Measurements from ENCODE around the gene MARVELD1. TPM values are rescaled to one million over a fixed set of nuclear protein-coding genes. Genes with fewer than 3 reads are reported as not detected.

The MARVELD1 gene
- total RNA-seq, 2 donors from 2014 or later, result 8.5 to 26.5 TPM

GRCh38 chr10:97766106-97766810, 52.7 kb downstream of the MARVELD1 start:
- H3K27me3 ChIP-seq, result no peaks in the 10 kb centered on the region
- H3K36me3 ChIP-seq, result peaks cover 14% of the 10 kb centered on the region
- H3K9me3 ChIP-seq, result no peaks in the 10 kb centered on the region
- no peak overlapping the region for H3K27ac ChIP-seq
- peaks cover 0 to 46% of the 10 kb centered on the region in 2 donors for H3K4me1 ChIP-seq
- TF ChIP-seq CTCF (IDR thresholded peaks at IDR 0.05), result no peak
- no peak for DNase-seq (ENCODE audit: low spot score)
- no peak overlapping the region for H3K4me3 ChIP-seq

- peaks cover 14% of the 10 kb centered on the region for H3K36me3 ChIP-seq
- DNase-seq (ENCODE audit: low spot score), result no peak
- H3K4me1 ChIP-seq, result peaks cover 0 to 39% of the 10 kb centered on the region in 2 donors
- H3K27ac ChIP-seq, result no peak overlapping the region
- H3K4me3 ChIP-seq, result no peak overlapping the region
- no peaks in the 10 kb centered on the region for H3K9me3 ChIP-seq
- no peak for TF ChIP-seq CTCF (IDR thresholded peaks at IDR 0.05)
- no peaks in the 10 kb centered on the region for H3K27me3 ChIP-seq
Measured at GRCh38 chr10:97766996-97767924, 53.7 kb downstream of the MARVELD1 start.

Other genes starting within 250 kb of the MARVELD1 start
- 10 to 100 TPM; 48.0 to 51.8 TPM for gene MMS19, start 215.3 kb upstream of the MARVELD1 start, total RNA-seq
- 10 to 100 TPM; 26.7 to 30.7 TPM for gene UBTD1, start 214.8 kb upstream of the MARVELD1 start, total RNA-seq
- 100 to 1,000 TPM in 1 of 2 donors, 10 to 100 TPM in 1; 25.7 to 204 TPM for gene ANKRD2, start 141.0 kb upstream of the MARVELD1 start, total RNA-seq
- 10 to 100 TPM; 17.6 to 25.6 TPM for gene HOGA1, start 129.3 kb upstream of the MARVELD1 start, total RNA-seq
- gene C10orf62, start 124.0 kb upstream of the MARVELD1 start, total RNA-seq, result under 1 TPM; 0.35 to 0.67 TPM
- 10 to 100 TPM; 15.6 to 27.0 TPM for gene MORN4, start 80.2 kb upstream of the MARVELD1 start, total RNA-seq
- 10 to 100 TPM; 14.7 to 20.2 TPM for gene PI4K2A, start 73.1 kb upstream of the MARVELD1 start, total RNA-seq
- 10 to 100 TPM; 10.5 to 23.7 TPM for gene AVPI1, start 26.5 kb upstream of the MARVELD1 start, total RNA-seq
- 10 to 100 TPM; 14.6 to 16.1 TPM for gene ZFYVE27, start 23.4 kb downstream of the MARVELD1 start, total RNA-seq
- 100 to 1,000 TPM; 140 to 260 TPM for gene SFRP5, start 58.3 kb downstream of the MARVELD1 start, total RNA-seq
- gene GOLGA7B, start 136.1 kb downstream of the MARVELD1 start, total RNA-seq, result 1 to 10 TPM; 1.3 to 3.2 TPM